ENCODE data around the gene MAP3K15.

MAP3K15 gene

GRCh38 chrX:19386679-19387078 is 128.6 kb downstream of the MAP3K15 start:
- Histone ChIP-seq H3K4me1 (ENCODE audit: control insufficient read depth, insufficient read depth, low read length, poor library complexity, severe bottlenecking) (no peaks in the 10 kb centered on the region), H3K36me3 (ENCODE audit: control insufficient read depth, insufficient read depth, low read length) (no peaks in the 10 kb centered on the region), H3K4me3 (ENCODE audit: insufficient read depth, low read depth, low read length, poor library complexity, severe bottlenecking) (no peak overlapping the region), H3K27me3 (replicated peaks; ENCODE audit: control insufficient read depth, insufficient read depth, low read length, poor library complexity, severe bottlenecking) (no peaks in the 10 kb centered on the region), H3K9me3 (ENCODE audit: control insufficient read depth, low read length) (no peaks in the 10 kb centered on the region), H3K27ac (ENCODE audit: insufficient read depth, low read length, poor library complexity, severe bottlenecking) (no peak overlapping the region)
- no peak for DNase-seq

DNA sequence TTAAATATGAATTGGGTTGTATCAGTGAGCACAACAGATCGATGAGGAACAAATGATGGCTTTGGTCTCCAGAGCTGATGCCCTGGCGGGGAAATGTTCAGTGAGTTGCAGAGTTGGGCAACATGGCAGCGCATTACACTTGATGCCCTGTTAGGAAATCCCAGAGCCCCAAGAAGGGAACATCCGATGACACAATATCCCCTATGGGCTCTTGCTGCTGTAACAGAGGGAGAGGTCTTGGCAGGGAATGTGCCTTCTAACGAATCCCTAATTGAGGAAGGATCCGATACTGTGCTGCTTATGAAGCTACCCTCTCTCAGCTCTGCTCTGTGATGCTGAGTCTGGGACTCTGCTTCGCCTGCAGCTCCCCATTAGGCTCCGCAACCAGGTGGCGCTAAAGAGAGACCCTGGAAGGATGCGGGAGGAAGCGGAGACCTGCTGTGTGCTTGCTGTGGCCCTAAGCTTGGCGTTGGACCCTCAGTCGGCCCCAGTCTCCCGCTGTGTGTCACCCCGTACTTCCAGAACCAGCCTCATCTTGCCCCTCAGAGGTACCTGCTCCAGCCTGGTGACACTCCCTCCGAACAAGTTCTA is 132.7 kb downstream of the MAP3K15 start:
- no peaks in the 10 kb centered on the region for H3K9me3 ChIP-seq (ENCODE audit: control insufficient read depth, low read length)
- no peak overlapping the region for H3K4me3 ChIP-seq (ENCODE audit: insufficient read depth, low read depth, low read length, poor library complexity, severe bottlenecking)
- DNase-seq, result peak in 1 of 3 donors; percentile 27

DNA sequence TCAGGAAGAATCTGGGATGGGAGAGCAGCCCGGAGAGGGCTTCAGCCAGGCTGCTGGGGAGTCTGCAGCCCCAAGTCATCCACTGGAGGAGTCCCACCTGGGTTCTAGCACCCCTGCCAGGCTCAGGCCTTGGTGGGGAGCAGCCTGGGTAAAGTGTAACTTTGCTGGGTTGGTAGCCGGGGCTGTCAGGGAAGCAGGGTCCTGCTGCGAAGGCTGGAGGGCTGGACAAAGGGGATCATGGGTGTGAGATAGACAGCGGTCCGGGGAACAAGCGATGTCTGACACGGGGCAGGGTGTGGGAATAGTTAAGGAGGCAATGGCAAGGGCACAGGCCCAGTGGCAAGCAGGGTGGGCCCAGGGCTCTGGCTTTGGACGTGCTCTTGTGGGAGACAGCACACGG is 134.0 kb downstream of the MAP3K15 start:
- no peak overlapping the region for H3K4me3 ChIP-seq (ENCODE audit: insufficient read depth, low read depth, low read length, poor library complexity, severe bottlenecking)
- no peaks in the 10 kb centered on the region for H3K27me3 ChIP-seq (replicated peaks; ENCODE audit: control insufficient read depth, insufficient read depth, low read length, poor library complexity, severe bottlenecking)
- H3K4me1 ChIP-seq (ENCODE audit: control insufficient read depth, insufficient read depth, low read length, poor library complexity, severe bottlenecking), result no peaks in the 10 kb centered on the region
- no peaks in the 10 kb centered on the region for H3K9me3 ChIP-seq (ENCODE audit: control insufficient read depth, low read length)
- H3K27ac ChIP-seq (ENCODE audit: insufficient read depth, low read length, poor library complexity, severe bottlenecking), result no peak overlapping the region
- no peak for DNase-seq
- H3K36me3 ChIP-seq (ENCODE audit: control insufficient read depth, insufficient read depth, low read length), result no peaks in the 10 kb centered on the region

More for the DNA sequence above, 132.7 kb downstream of the MAP3K15 start:
- no peak overlapping the region for H3K27ac ChIP-seq (ENCODE audit: insufficient read depth, low read length, poor library complexity, severe bottlenecking)
- no peaks in the 10 kb centered on the region for H3K4me1 ChIP-seq (ENCODE audit: control insufficient read depth, insufficient read depth, low read length, poor library complexity, severe bottlenecking)
- H3K27me3 ChIP-seq (replicated peaks; ENCODE audit: control insufficient read depth, insufficient read depth, low read length, poor library complexity, severe bottlenecking), result no peaks in the 10 kb centered on the region
- H3K36me3 ChIP-seq (ENCODE audit: control insufficient read depth, insufficient read depth, low read length), result no peaks in the 10 kb centered on the region

DNA sequence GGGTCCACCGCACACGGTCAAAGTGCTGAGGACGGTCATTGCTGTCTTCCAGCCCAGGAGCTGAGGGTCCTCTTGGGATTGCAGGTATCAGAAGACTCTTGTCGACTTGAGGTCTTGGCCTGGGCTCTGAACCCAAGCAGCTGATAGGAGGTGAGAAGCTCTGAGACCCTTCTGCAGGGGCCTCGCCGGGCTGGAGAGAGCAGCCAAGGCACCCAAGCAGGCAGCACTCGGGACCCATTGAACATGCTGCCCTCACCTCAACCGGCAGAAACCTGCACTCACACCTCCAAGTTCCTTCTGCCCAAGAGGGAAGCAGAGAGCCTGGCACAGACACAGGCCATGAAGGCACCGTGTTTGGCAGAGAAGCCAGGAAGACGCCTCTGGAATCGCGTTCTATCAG is 137.5 kb downstream of the MAP3K15 start:
- H3K4me3 ChIP-seq (ENCODE audit: insufficient read depth, low read depth, low read length, poor library complexity, severe bottlenecking), result no peak overlapping the region
- H3K27ac ChIP-seq (ENCODE audit: insufficient read depth, low read length, poor library complexity, severe bottlenecking), result no peak overlapping the region
- no peak for DNase-seq
- no peaks in the 10 kb centered on the region for H3K9me3 ChIP-seq (ENCODE audit: control insufficient read depth, low read length)
- H3K36me3 ChIP-seq (ENCODE audit: control insufficient read depth, insufficient read depth, low read length), result no peaks in the 10 kb centered on the region
- no peaks in the 10 kb centered on the region for H3K27me3 ChIP-seq (replicated peaks; ENCODE audit: control insufficient read depth, insufficient read depth, low read length, poor library complexity, severe bottlenecking)
- H3K4me1 ChIP-seq (ENCODE audit: control insufficient read depth, insufficient read depth, low read length, poor library complexity, severe bottlenecking), result no peaks in the 10 kb centered on the region

DNA sequence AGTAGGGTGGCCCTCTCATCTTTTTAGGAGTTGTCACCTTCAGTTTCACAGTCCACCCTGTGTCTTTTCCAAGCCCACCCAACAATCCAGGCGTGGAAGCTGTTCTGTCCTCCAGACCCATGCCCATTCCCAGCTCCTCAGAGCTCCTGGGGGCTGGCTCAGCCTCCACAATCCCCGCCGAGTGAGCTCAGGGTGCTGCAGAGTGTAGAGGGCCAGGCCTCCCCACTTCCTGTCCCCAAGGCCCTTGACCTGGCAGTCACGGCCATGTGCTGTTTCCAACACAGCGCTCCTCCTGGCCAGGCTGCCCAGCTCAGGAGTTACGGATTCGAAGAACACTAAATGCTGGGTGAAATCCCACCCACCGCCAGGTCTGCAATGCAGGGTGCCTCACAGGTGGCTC is 139.8 kb downstream of the MAP3K15 start:
- no peak for DNase-seq
- Histone ChIP-seq H3K4me1 (ENCODE audit: control insufficient read depth, insufficient read depth, low read length, poor library complexity, severe bottlenecking) (no peaks in the 10 kb centered on the region), H3K27ac (ENCODE audit: insufficient read depth, low read length, poor library complexity, severe bottlenecking) (no peak overlapping the region), H3K9me3 (ENCODE audit: control insufficient read depth, low read length) (no peaks in the 10 kb centered on the region), H3K36me3 (ENCODE audit: control insufficient read depth, insufficient read depth, low read length) (no peaks in the 10 kb centered on the region), H3K4me3 (ENCODE audit: insufficient read depth, low read depth, low read length, poor library complexity, severe bottlenecking) (no peak overlapping the region), H3K27me3 (replicated peaks; ENCODE audit: control insufficient read depth, insufficient read depth, low read length, poor library complexity, severe bottlenecking) (no peaks in the 10 kb centered on the region)

DNA sequence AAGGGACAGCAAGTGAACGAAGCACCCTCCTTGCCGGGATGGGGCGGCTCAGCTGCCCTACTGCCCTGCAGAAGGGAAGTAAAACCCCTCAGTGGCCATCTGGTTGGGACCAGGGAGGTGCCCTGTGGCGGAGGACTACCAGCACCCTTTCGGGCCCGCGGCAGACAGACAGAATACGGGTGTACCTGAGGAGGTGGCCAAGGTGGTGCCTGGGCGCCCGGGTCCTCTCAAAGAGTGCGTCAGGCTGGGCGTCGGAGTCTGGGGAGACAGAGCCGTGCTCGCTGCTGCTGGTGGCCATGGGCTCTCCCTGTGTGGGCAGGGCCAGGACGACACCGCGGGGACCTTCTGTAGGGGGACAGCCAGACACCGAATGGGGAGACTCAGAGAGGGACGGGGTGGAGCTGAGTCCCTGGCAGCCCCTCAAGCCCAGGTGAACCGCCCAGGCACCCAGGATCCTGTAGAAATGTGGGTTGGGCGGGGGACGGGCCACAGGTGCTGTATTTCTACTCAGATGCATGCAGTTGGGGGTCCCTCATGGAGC is 141.9 kb downstream of the MAP3K15 start:
- Histone ChIP-seq H3K9me3 (ENCODE audit: control insufficient read depth, low read length) (no peaks in the 10 kb centered on the region), H3K36me3 (ENCODE audit: control insufficient read depth, insufficient read depth, low read length) (no peaks in the 10 kb centered on the region), H3K4me3 (ENCODE audit: insufficient read depth, low read depth, low read length, poor library complexity, severe bottlenecking) (no peak overlapping the region), H3K27me3 (replicated peaks; ENCODE audit: control insufficient read depth, insufficient read depth, low read length, poor library complexity, severe bottlenecking) (no peaks in the 10 kb centered on the region), H3K4me1 (ENCODE audit: control insufficient read depth, insufficient read depth, low read length, poor library complexity, severe bottlenecking) (no peaks in the 10 kb centered on the region), H3K27ac (ENCODE audit: insufficient read depth, low read length, poor library complexity, severe bottlenecking) (no peak overlapping the region)
- no peak for DNase-seq

DNA sequence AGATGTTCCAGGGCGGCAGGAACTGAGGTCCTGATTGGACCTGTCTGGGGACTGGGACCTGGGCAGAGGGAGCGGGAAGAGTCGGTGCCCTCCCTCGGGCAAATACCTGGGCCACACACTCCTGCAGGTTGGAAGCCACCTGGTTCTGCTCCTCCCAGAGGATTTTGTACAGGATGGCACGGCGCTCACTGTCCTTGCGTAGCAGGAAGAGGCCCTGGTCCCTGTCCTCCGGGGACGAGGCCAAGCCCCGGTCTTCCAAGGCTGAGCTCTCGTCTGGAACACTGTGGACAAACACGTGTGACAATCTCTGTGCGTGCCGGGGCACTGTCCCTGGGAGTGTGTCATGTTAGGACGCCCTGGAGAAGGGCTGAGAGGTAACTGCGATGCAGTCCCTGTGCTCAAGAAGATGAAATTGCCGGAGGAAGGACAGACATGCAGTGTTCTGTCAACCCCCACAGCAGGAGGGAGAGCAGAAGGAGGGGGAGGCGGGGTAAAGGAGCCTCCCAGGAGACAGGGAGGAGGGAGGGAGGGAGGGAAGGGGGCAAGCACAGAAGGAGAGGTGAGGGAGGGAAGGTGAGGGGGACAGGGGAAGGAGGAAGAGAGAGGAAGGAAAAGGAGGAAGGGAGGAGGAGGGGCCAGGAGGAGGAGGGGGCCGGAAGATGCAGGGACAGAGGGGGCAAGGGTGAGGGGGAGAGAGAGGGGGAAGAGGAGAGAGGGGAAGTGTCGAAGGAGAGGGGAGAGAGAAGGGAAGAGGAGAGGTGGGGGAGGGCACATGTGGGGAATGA is 142.6 kb downstream of the MAP3K15 start:
- Histone ChIP-seq H3K4me3 (ENCODE audit: insufficient read depth, low read depth, low read length, poor library complexity, severe bottlenecking) (peak overlapping the region; percentile 46), H3K27me3 (replicated peaks; ENCODE audit: control insufficient read depth, insufficient read depth, low read length, poor library complexity, severe bottlenecking) (no peaks in the 10 kb centered on the region), H3K4me1 (ENCODE audit: control insufficient read depth, insufficient read depth, low read length, poor library complexity, severe bottlenecking) (no peaks in the 10 kb centered on the region), H3K9me3 (ENCODE audit: control insufficient read depth, low read length) (no peaks in the 10 kb centered on the region), H3K27ac (ENCODE audit: insufficient read depth, low read length, poor library complexity, severe bottlenecking) (no peak overlapping the region), H3K36me3 (ENCODE audit: control insufficient read depth, insufficient read depth, low read length) (no peaks in the 10 kb centered on the region)
- DNase-seq, result no peak

DNA sequence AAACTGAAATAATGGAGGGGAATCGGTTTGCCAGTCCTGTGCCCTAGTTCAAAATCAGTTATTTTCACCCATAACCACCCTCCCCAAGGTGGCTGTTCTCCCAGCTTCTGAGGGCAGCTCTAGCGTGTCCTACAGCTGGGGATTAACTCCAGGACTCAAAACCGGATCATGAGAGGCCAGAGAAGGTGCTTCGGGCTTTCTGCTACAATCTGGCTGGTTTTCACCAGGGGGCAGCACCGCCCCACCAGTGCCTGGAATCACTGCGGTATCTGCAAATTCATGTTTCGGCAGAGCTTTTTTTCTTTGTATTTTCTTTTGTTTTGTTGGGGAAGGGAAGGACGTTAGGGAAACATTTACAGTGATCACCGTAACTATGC is 143.2 kb downstream of the MAP3K15 start:
- no peaks in the 10 kb centered on the region for H3K4me1 ChIP-seq (ENCODE audit: control insufficient read depth, insufficient read depth, low read length, poor library complexity, severe bottlenecking)
- no peaks in the 10 kb centered on the region for H3K9me3 ChIP-seq (ENCODE audit: control insufficient read depth, low read length)
- no peaks in the 10 kb centered on the region for H3K27me3 ChIP-seq (replicated peaks; ENCODE audit: control insufficient read depth, insufficient read depth, low read length, poor library complexity, severe bottlenecking)
- peak overlapping the region; percentile 46 for H3K4me3 ChIP-seq (ENCODE audit: insufficient read depth, low read depth, low read length, poor library complexity, severe bottlenecking)
- peak; percentile 8 to 42 (median 27) for DNase-seq
- H3K36me3 ChIP-seq (ENCODE audit: control insufficient read depth, insufficient read depth, low read length), result no peaks in the 10 kb centered on the region
- H3K27ac ChIP-seq (ENCODE audit: insufficient read depth, low read length, poor library complexity, severe bottlenecking), result no peak overlapping the region

- Histone ChIP-seq H3K4me1 (ENCODE audit: control insufficient read depth, insufficient read depth, low read length, poor library complexity, severe bottlenecking) (no peaks in the 10 kb centered on the region), H3K9me3 (ENCODE audit: control insufficient read depth, low read length) (no peaks in the 10 kb centered on the region), H3K27ac (ENCODE audit: insufficient read depth, low read length, poor library complexity, severe bottlenecking) (no peak overlapping the region), H3K36me3 (ENCODE audit: control insufficient read depth, insufficient read depth, low read length) (no peaks in the 10 kb centered on the region), H3K4me3 (ENCODE audit: insufficient read depth, low read depth, low read length, poor library complexity, severe bottlenecking) (no peak overlapping the region), H3K27me3 (replicated peaks; ENCODE audit: control insufficient read depth, insufficient read depth, low read length, poor library complexity, severe bottlenecking) (no peaks in the 10 kb centered on the region)
- DNase-seq, result no peak
Observed at GRCh38 chrX:19370061-19370460, 145.2 kb downstream of the MAP3K15 start.

DNA sequence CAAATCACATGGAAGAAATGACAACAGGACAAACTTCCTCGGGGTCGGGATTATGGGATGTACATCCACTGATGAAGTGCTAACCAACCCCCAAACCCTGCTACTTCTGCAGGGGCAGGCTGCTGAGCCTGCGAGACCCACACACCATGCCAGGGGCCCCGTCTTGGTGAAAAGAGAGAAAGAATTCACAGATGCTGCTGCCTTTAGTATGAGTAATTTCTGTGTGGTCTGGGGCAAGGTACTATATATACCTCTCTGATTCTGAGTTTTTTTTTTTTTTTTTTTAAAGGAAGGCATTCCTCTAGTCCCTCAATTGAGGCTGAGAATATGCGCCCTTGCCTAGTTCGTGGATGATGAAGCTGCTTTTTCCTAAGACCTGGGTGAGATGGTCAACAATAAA is 146.7 kb downstream of the MAP3K15 start:
- Histone ChIP-seq H3K4me3 (ENCODE audit: insufficient read depth, low read depth, low read length, poor library complexity, severe bottlenecking) (no peak overlapping the region), H3K9me3 (ENCODE audit: control insufficient read depth, low read length) (no peaks in the 10 kb centered on the region), H3K27me3 (replicated peaks; ENCODE audit: control insufficient read depth, insufficient read depth, low read length, poor library complexity, severe bottlenecking) (no peaks in the 10 kb centered on the region), H3K36me3 (ENCODE audit: control insufficient read depth, insufficient read depth, low read length) (no peaks in the 10 kb centered on the region), H3K4me1 (ENCODE audit: control insufficient read depth, insufficient read depth, low read length, poor library complexity, severe bottlenecking) (no peaks in the 10 kb centered on the region), H3K27ac (ENCODE audit: insufficient read depth, low read length, poor library complexity, severe bottlenecking) (no peak overlapping the region)
- DNase-seq, result no peak

All from effector memory CD4-positive, alpha-beta T cell (primary cell).